OCI-LY7 (cell line): ENCODE data around the gene JAML. TPM values are rescaled to one million over a fixed set of nuclear protein-coding genes. Genes with fewer than 3 reads are reported as not detected.

ENCODE experiments used
- BruUV-seq: library from RNA; stranded (reverse); fragments of 400-500 nt; replicated peaks from 2 replicates; lab custom pipeline; 2021; lab: Mats Ljungman, UMichigan
- CTCF ChIA-PET: fragments of 300-600 bp; sonication (Branson Sonifier 250); formaldehyde crosslinking; loops from one replicate; lab custom pipeline; 2022; ENCODE audit warnings: antibody characterized with exemption; ENCODE audit not compliant: unreplicated experiment; lab: Charles Lee
- POLR2A ChIA-PET: fragments of 300-600 bp; sonication (Branson Sonifier 250); formaldehyde crosslinking; loops from one replicate; lab custom pipeline; 2022; ENCODE audit warnings: antibody characterized with exemption; lab: Charles Lee
- DNase-seq: peaks from one replicate; pipeline ENCODE4 v3.0.0-alpha.2; 2015; ENCODE audit warnings: low spot score
- H2AFZ ChIP-seq: fragments of 200-600 bp; sonication (generic), shearing (Covaris generic); 2 replicates; pipeline ENCODE4 v1.6.1; 2014; ENCODE audit warnings: mild to moderate bottlenecking, antibody characterized with exemption, low read length, moderate library complexity
- H3K27ac ChIP-seq: fragments of 200-600 bp; sonication (generic); 2 replicates; pipeline ENCODE4 v1.5.1; 2014; ENCODE audit warnings: mixed run types, low read depth, mild to moderate bottlenecking, moderate library complexity, low read length, inconsistent platforms; ENCODE audit not compliant: poor library complexity, severe bottlenecking
- H3K36me3 ChIP-seq: fragments of 200-600 bp; sonication (generic); 2 replicates; pipeline ENCODE4 v1.6.1; 2014; ENCODE audit warnings: mild to moderate bottlenecking, antibody characterized with exemption, low read length, moderate library complexity, mixed read lengths; ENCODE audit not compliant: insufficient read depth
- H3K4me1 ChIP-seq: fragments of 200-600 bp; sonication (generic); 2 replicates; pipeline ENCODE4 v1.5.1; 2014; ENCODE audit warnings: mild to moderate bottlenecking, low read length; ENCODE audit not compliant: insufficient read depth, poor library complexity, severe bottlenecking
- H3K4me2 ChIP-seq: fragments of 200-600 bp; sonication (generic); 2 replicates; pipeline ENCODE4 v1.6.1; 2014; ENCODE audit warnings: mild to moderate bottlenecking, low read length
- H3K4me3 ChIP-seq: fragments of 200-600 bp; sonication (generic); 2 replicates; pipeline ENCODE4 v1.5.1; 2014; ENCODE audit warnings: mild to moderate bottlenecking, low read depth, low read length; ENCODE audit not compliant: poor library complexity, severe bottlenecking
- H3K79me2 ChIP-seq: fragments of 200-600 bp; sonication (generic); 2 replicates; pipeline ENCODE4 v1.6.1; 2016; ENCODE audit warnings: low read depth, mild to moderate bottlenecking, low read length, moderate library complexity, mixed read lengths; ENCODE audit not compliant: insufficient read depth
- H3K9me2 ChIP-seq: fragments of 200-600 bp; sonication (generic); 2 replicates; pipeline ENCODE4 v1.6.1; 2016; ENCODE audit warnings: mild to moderate bottlenecking, low read length, mixed read lengths; ENCODE audit not compliant: insufficient read depth
- H3K9me3 ChIP-seq: fragments of 200-600 bp; sonication (generic); 2 replicates; pipeline ENCODE4 v1.6.1; 2014; ENCODE audit warnings: mild to moderate bottlenecking, mixed run types, low read length, mixed read lengths
- H4K20me1 ChIP-seq: fragments of 200-600 bp; sonication (generic); 2 replicates; pipeline ENCODE4 v1.6.1; 2014; ENCODE audit warnings: mild to moderate bottlenecking, antibody characterized with exemption, low read length, moderate library complexity, mixed read lengths; ENCODE audit not compliant: insufficient read depth
- CTCF ChIP-seq: fragments of 200-600 bp; sonication (generic); conservative IDR thresholded peaks from 2 replicates; pipeline ENCODE4 v1.5.1; 2014; ENCODE audit warnings: mild to moderate bottlenecking, antibody characterized with exemption, low read length, moderate library complexity, mixed read lengths
- EZH2phosphoT487 ChIP-seq: fragments of 200-600 bp; sonication (generic); IDR thresholded peaks from 2 replicates; pipeline ENCODE4 v1.6.1; 2018; ENCODE audit warnings: low read depth, borderline replicate concordance, mild to moderate bottlenecking, mixed run types, antibody characterized with exemption, low read length, moderate library complexity, mixed read lengths
- intact Hi-C: fragments of 100-400 bp; cut with micrococcal nuclease; formaldehyde crosslinking; loops from one replicate; pipeline ENCODE4 v1.10.0; 2022; ENCODE audit not compliant: unreplicated experiment
- total RNA-seq, 2 experiments: library from RNA; depleted of rRNA in 1 of 2; stranded (reverse); fragments of >200 nt in 1 of 2; shearing (Covaris generic) in 1 of 2; gene quantifications; 2 replicates each; pipeline ENCODE4 v1.2.3, GENCODE V29; 2014 to 2022

JAML gene
- total RNA-seq, 2 experiments from 2014 or later: 0.63 to 0.73 TPM

GRCh38 chr11:118233377-118233776 is 8.6 kb upstream of the JAML start:
- Histone ChIP-seq H3K27ac (no peak overlapping the region), H3K4me2 (no peak overlapping the region), H2AFZ (no peak overlapping the region), H3K9me3 (no peaks in the 10 kb centered on the region), H3K4me1 (peaks cover 3% of the 10 kb centered on the region), H3K4me3 (no peak overlapping the region), H3K36me3 (no peaks in the 10 kb centered on the region), H4K20me1 (no peaks in the 10 kb centered on the region), H3K79me2 (no peaks in the 10 kb centered on the region), H3K9me2 (no peaks in the 10 kb centered on the region)
- intact Hi-C loops: no loop called here
- no peak for DNase-seq
- ChIA-PET CTCF (no interaction called here), POLR2A (no interaction called here)
- no TSS peak for BruUV-seq
- no peak for TF ChIP-seq EZH2phosphoT487
- TF ChIP-seq CTCF: no peak

GRCh38 chr11:118232659-118233058 is 7.8 kb upstream of the JAML start:
- intact Hi-C loops: no loop called here
- Histone ChIP-seq H3K4me3 (no peak overlapping the region), H2AFZ (no peak overlapping the region), H3K9me2 (no peaks in the 10 kb centered on the region), H3K36me3 (no peaks in the 10 kb centered on the region), H3K9me3 (no peaks in the 10 kb centered on the region), H3K79me2 (no peaks in the 10 kb centered on the region), H3K4me2 (no peak overlapping the region), H3K27ac (no peak overlapping the region), H3K4me1 (peaks cover 11% of the 10 kb centered on the region), H4K20me1 (no peaks in the 10 kb centered on the region)
- no peak for DNase-seq
- ChIA-PET CTCF (no interaction called here), POLR2A (no interaction called here)
- TF ChIP-seq EZH2phosphoT487 (no peak), CTCF (no peak)
- no TSS peak for BruUV-seq

- H2AFZ ChIP-seq: no peak overlapping the region
These were observed 6.7 kb upstream of the JAML start for GRCh38 chr11:118231461-118231860.

More at GRCh38 chr11:118231461-118231860, 6.7 kb upstream of the JAML start:
- H3K9me3 ChIP-seq: no peaks in the 10 kb centered on the region
- intact Hi-C loops: no loop called here
- H3K9me2 ChIP-seq: no peaks in the 10 kb centered on the region
- no peak overlapping the region for H3K4me3 ChIP-seq
- no peak for DNase-seq
- H3K27ac ChIP-seq: no peak overlapping the region
- H3K79me2 ChIP-seq: no peaks in the 10 kb centered on the region
- no peaks in the 10 kb centered on the region for H3K36me3 ChIP-seq
- POLR2A ChIA-PET: no interaction called here
- H3K4me2 ChIP-seq: no peak overlapping the region
- BruUV-seq: no TSS peak
- peaks cover 17% of the 10 kb centered on the region for H3K4me1 ChIP-seq
- no peak for TF ChIP-seq EZH2phosphoT487
- TF ChIP-seq CTCF: no peak
- no peaks in the 10 kb centered on the region for H4K20me1 ChIP-seq
- CTCF ChIA-PET: no interaction called here
